SK-N-SH (cell line): ENCODE data around the gene PPARGC1A. TPM values are rescaled to one million over a fixed set of nuclear protein-coding genes. Genes with fewer than 3 reads are reported as not detected.

ENCODE experiments used
- CTCF ChIA-PET: fragments of 300-600, 350-600 bp; formaldehyde crosslinking; extraction: SDS; loops from one replicate; lab custom pipeline; 2021; lab: Yijun Ruan, JAX
- POLR2A ChIA-PET: fragments of 350-600 bp; sonication (Branson Sonifier 250); formaldehyde crosslinking; extraction: SDS; loops from one replicate; lab custom pipeline; 2020; ENCODE audit warnings: antibody characterized with exemption, inconsistent platforms; lab: Yijun Ruan, JAX
- DNase-seq: peaks from one replicate; pipeline ENCODE4 v3.0.0; 2012
- H2AFZ ChIP-seq: fragments of 200-600 bp; sonication (generic); 2 replicates; pipeline ENCODE4 v1.8.1; 2016; ENCODE audit warnings: antibody characterized with exemption, mild to moderate bottlenecking, low read depth
- H3F3A ChIP-seq: fragments of 200-600 bp; sonication (generic); replicated peaks from 2 replicates; pipeline ENCODE3; 2016; ENCODE audit warnings: antibody characterized with exemption, mild to moderate bottlenecking; ENCODE audit not compliant: insufficient read depth
- H3K27ac ChIP-seq, 2 experiments: fragments of 200-500 bp in 1 of 2; fragments of 200-600 bp in 1 of 2; sonication (Bioruptor generic) in 1 of 2; sonication (generic), shearing (Covaris generic) in 1 of 2; 2 replicates each; pipeline versions ENCODE4 v1.5.1 to v1.6.1; 2014 to 2016; ENCODE audit warnings: low read depth in 2 of 2, inconsistent platforms in 1 of 2, low read length in 1 of 2, mild to moderate bottlenecking in 1 of 2, mixed read lengths in 1 of 2
- H3K27me3 ChIP-seq: fragments of 200-600 bp; sonication (generic), shearing (Covaris generic); 2 replicates; pipeline ENCODE4 v1.6.1; 2016; ENCODE audit warnings: mixed run types; ENCODE audit not compliant: insufficient read depth
- H3K36me3 ChIP-seq, 2 experiments: fragments of 200-500 bp in 1 of 2; fragments of 200-600 bp in 1 of 2; sonication (Bioruptor generic) in 1 of 2; sonication (generic) in 1 of 2; replicated peaks in 1 of 2; 2 replicates each; pipeline versions ENCODE3 to v1.5.1; 2014 to 2016; ENCODE audit warnings: low read length in 1 of 2, mild to moderate bottlenecking in 1 of 2; ENCODE audit not compliant: insufficient read depth in 2 of 2, control insufficient read depth in 1 of 2
- H3K4me1 ChIP-seq, 2 experiments: fragments of 200-500 bp in 1 of 2; fragments of 200-600 bp in 1 of 2; sonication (Bioruptor generic) in 1 of 2; sonication (generic), shearing (Covaris generic) in 1 of 2; 2 replicates each; pipeline versions ENCODE4 v1.5.1 to v1.6.1; 2014 to 2016; ENCODE audit warnings: low read depth in 1 of 2, low read length in 1 of 2, mixed run types in 1 of 2; ENCODE audit not compliant: insufficient read depth in 2 of 2, control insufficient read depth in 1 of 2
- H3K4me2 ChIP-seq: fragments of 200-600 bp; sonication (generic), shearing (Covaris generic); 2 replicates; pipeline ENCODE4 v1.6.1; 2017; ENCODE audit warnings: mixed run types
- H3K4me3 ChIP-seq, 2 experiments: fragments of 200-500 bp in 1 of 2; fragments of 200-600 bp in 1 of 2; sonication (Bioruptor generic) in 1 of 2; sonication (generic), shearing (Covaris generic) in 1 of 2; 2 replicates each; pipeline versions ENCODE4 v1.5.1 to v1.8.1; 2014 to 2016; ENCODE audit warnings: low read depth in 2 of 2, inconsistent platforms in 1 of 2, low read length in 1 of 2, mild to moderate bottlenecking in 1 of 2, mixed read lengths in 1 of 2, moderate library complexity in 1 of 2
- H3K79me2 ChIP-seq: fragments of 200-600 bp; sonication (generic); 2 replicates; pipeline ENCODE4 v1.8.1; 2017; ENCODE audit warnings: mild to moderate bottlenecking; ENCODE audit not compliant: insufficient read depth
- H3K9ac ChIP-seq: fragments of 200-600 bp; sonication (generic); 2 replicates; pipeline ENCODE4 v1.6.1; 2017; ENCODE audit warnings: mixed run types
- H3K9me2 ChIP-seq: fragments of 200-600 bp; sonication (generic); 2 replicates; pipeline ENCODE4 v1.6.1; 2017; ENCODE audit warnings: mixed run types
- H3K9me3 ChIP-seq: fragments of 200-600 bp; sonication (generic); 2 replicates; pipeline ENCODE4 v1.6.1; 2017; ENCODE audit warnings: mixed run types, mild to moderate bottlenecking, moderate library complexity
- H4K20me1 ChIP-seq: fragments of 200-600 bp; sonication (generic); 2 replicates; pipeline ENCODE4 v1.6.1; 2017; ENCODE audit warnings: mild to moderate bottlenecking, mixed run types; ENCODE audit not compliant: insufficient read depth
- CHD2 ChIP-seq: fragments of 150-350 bp; IDR thresholded peaks from 2 replicates; pipeline ENCODE4 v1.6.1; 2018; ENCODE audit warnings: low read length; ENCODE audit not compliant: partially characterized antibody
- EP300 ChIP-seq, 2 experiments: IDR thresholded peaks; 2 replicates each; pipeline versions ENCODE4 v1.4.0 to v1.6.1; 2012; ENCODE audit warnings: borderline replicate concordance in 1 of 2, low read depth in 1 of 2, low read length in 1 of 2
- FOSL2 ChIP-seq: IDR thresholded peaks from 2 replicates; pipeline ENCODE4 v1.4.0; 2012; ENCODE audit warnings: low read depth, mild to moderate bottlenecking, moderate library complexity, borderline replicate concordance
- FOXJ3 ChIP-seq: sonication (generic); formaldehyde crosslinking; IDR thresholded peaks from 2 replicates; pipeline ENCODE4 v1.5.1; 2020; ENCODE audit warnings: mild to moderate bottlenecking, missing genetic modification reagents
- FOXM1 ChIP-seq: IDR thresholded peaks from 2 replicates; pipeline ENCODE4 v1.4.0; 2012; ENCODE audit warnings: low read depth, mild to moderate bottlenecking
- GABPA ChIP-seq: IDR thresholded peaks from 2 replicates; pipeline ENCODE4 v1.4.0; 2012; ENCODE audit warnings: low read depth, mild to moderate bottlenecking
- GATA2 ChIP-seq: sonication (generic); formaldehyde crosslinking; IDR thresholded peaks from 2 replicates; pipeline ENCODE4 v1.5.0; 2020; ENCODE audit warnings: mild to moderate bottlenecking, missing genetic modification reagents
- MXI1 ChIP-seq: IDR thresholded peaks from 2 replicates; pipeline ENCODE4 v1.6.1; 2012; ENCODE audit warnings: mild to moderate bottlenecking, low read depth, low read length, improper control_type of control experiment
- POLR2AphosphoS5 ChIP-seq: IDR thresholded peaks from 2 replicates; pipeline ENCODE4 v1.6.1; 2012; ENCODE audit warnings: low read depth, low read length
- RCOR1 ChIP-seq: fragments of 150-350 bp; IDR thresholded peaks from 2 replicates; pipeline ENCODE4 v1.6.1; 2017; ENCODE audit warnings: antibody characterized with exemption, low read length
- SIN3A ChIP-seq: IDR thresholded peaks from 2 replicates; pipeline ENCODE4 v1.6.1; 2012; ENCODE audit warnings: low read depth, mild to moderate bottlenecking, low read length, moderate library complexity, borderline replicate concordance
- SMC3 ChIP-seq: IDR thresholded peaks from 2 replicates; pipeline ENCODE4 v1.6.1; 2012; ENCODE audit warnings: low read depth, low read length, improper control_type of control experiment
- TCF12 ChIP-seq: IDR thresholded peaks from 2 replicates; pipeline ENCODE4 v1.4.0; 2012
- WGBS: methylation state at CpG from one replicate; pipeline ENCODE4 v1.1.6; 2017; ENCODE audit warnings: low lambda C conversion rate; 5-methylcytosine and 5-hydroxymethylcytosine counted together
- polyA plus RNA-seq, 3 experiments: library from polyadenylated mRNA; depleted of rRNA; stranded (reverse); fragments of >200 nt; gene quantifications; 2 replicates each; pipeline ENCODE4 v1.2.3, GENCODE V29; 2012
- TF ChIP-seq, protein P1 (sequence below): IDR thresholded peaks from 2 replicates; pipeline ENCODE4 v1.6.1; 2012; ENCODE audit warnings: mild to moderate bottlenecking, low read depth, low read length, moderate library complexity
- TF ChIP-seq, protein P2 (sequence below): fragments of 200-600 bp; sonication (generic); IDR thresholded peaks from 2 replicates; pipeline ENCODE4 v1.6.1; 2017; ENCODE audit warnings: antibody characterized with exemption, mild to moderate bottlenecking, moderate library complexity
- TF ChIP-seq, protein P3 (sequence below): fragments of 150-350 bp; IDR thresholded peaks from 2 replicates; pipeline ENCODE4 v1.6.1; 2016; ENCODE audit warnings: mild to moderate bottlenecking, low read depth, low read length
- TF ChIP-seq, protein P4 (sequence below): IDR thresholded peaks from 2 replicates; pipeline ENCODE4 v1.4.0; 2012; ENCODE audit warnings: low read depth, borderline replicate concordance

PPARGC1A gene
- polyA plus RNA-seq, 1 of the 3 experiments (the other 2 are of a cell fraction) = 0.07 TPM

DNA sequence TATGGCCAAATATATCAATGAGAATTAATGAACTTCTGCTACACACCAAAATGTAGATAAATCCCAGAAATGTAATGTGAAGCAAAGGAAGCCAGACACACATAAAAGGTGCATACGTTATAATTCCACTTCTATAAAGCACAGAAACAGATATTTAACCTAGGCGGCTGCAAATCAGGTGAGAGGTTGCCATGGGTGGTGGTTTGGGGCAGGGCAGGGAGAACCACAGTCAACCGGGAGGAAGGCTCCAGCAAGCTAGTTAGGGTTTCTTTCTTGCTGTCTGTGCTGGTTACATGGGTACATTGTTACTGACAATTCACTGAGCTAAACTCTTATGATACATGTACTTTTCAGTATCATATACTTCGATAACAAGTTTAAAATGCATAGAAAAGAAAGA, 9.7 kb upstream of the PPARGC1A start:
- Histone ChIP-seq H3K4me3 (no peak overlapping the region), H3K9me2 (no peaks in the 10 kb centered on the region), H3K4me1 (no peaks in the 10 kb centered on the region), H3K36me3 (no peaks in the 10 kb centered on the region), H3F3A (no peaks in the 10 kb centered on the region), H2AFZ (no peak overlapping the region), H3K27me3 (no peaks in the 10 kb centered on the region), H4K20me1 (no peaks in the 10 kb centered on the region), H3K9ac (no peak overlapping the region), H3K79me2 (no peaks in the 10 kb centered on the region), H3K27ac (no peak overlapping the region), H3K9me3 (no peaks in the 10 kb centered on the region), H3K4me2 (no peak overlapping the region)
- TF ChIP-seq MXI1 (no peak), FOXM1 (no peak), GABPA (no peak), FOXJ3 (CRISPR knock-in tag) (no peak), FOSL2 (no peak), SIN3A (no peak), EP300 (IDR thresholded peaks at IDR 0.05; ENCODE audit: borderline replicate concordance in 1 of 2, low read depth in 1 of 2, low read length in 1 of 2) (no peak), TCF12 (no peak), SMC3 (no peak), RCOR1 (no peak), GATA2 (CRISPR knock-in tag) (no peak), CHD2 (no peak), POLR2AphosphoS5 (no peak)
- TF ChIP-seq, protein P1, sequence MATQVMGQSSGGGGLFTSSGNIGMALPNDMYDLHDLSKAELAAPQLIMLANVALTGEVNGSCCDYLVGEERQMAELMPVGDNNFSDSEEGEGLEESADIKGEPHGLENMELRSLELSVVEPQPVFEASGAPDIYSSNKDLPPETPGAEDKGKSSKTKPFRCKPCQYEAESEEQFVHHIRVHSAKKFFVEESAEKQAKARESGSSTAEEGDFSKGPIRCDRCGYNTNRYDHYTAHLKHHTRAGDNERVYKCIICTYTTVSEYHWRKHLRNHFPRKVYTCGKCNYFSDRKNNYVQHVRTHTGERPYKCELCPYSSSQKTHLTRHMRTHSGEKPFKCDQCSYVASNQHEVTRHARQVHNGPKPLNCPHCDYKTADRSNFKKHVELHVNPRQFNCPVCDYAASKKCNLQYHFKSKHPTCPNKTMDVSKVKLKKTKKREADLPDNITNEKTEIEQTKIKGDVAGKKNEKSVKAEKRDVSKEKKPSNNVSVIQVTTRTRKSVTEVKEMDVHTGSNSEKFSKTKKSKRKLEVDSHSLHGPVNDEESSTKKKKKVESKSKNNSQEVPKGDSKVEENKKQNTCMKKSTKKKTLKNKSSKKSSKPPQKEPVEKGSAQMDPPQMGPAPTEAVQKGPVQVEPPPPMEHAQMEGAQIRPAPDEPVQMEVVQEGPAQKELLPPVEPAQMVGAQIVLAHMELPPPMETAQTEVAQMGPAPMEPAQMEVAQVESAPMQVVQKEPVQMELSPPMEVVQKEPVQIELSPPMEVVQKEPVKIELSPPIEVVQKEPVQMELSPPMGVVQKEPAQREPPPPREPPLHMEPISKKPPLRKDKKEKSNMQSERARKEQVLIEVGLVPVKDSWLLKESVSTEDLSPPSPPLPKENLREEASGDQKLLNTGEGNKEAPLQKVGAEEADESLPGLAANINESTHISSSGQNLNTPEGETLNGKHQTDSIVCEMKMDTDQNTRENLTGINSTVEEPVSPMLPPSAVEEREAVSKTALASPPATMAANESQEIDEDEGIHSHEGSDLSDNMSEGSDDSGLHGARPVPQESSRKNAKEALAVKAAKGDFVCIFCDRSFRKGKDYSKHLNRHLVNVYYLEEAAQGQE = no peak
- TF ChIP-seq, protein P2, sequence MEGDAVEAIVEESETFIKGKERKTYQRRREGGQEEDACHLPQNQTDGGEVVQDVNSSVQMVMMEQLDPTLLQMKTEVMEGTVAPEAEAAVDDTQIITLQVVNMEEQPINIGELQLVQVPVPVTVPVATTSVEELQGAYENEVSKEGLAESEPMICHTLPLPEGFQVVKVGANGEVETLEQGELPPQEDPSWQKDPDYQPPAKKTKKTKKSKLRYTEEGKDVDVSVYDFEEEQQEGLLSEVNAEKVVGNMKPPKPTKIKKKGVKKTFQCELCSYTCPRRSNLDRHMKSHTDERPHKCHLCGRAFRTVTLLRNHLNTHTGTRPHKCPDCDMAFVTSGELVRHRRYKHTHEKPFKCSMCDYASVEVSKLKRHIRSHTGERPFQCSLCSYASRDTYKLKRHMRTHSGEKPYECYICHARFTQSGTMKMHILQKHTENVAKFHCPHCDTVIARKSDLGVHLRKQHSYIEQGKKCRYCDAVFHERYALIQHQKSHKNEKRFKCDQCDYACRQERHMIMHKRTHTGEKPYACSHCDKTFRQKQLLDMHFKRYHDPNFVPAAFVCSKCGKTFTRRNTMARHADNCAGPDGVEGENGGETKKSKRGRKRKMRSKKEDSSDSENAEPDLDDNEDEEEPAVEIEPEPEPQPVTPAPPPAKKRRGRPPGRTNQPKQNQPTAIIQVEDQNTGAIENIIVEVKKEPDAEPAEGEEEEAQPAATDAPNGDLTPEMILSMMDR = no peak
- TF ChIP-seq, protein P3, sequence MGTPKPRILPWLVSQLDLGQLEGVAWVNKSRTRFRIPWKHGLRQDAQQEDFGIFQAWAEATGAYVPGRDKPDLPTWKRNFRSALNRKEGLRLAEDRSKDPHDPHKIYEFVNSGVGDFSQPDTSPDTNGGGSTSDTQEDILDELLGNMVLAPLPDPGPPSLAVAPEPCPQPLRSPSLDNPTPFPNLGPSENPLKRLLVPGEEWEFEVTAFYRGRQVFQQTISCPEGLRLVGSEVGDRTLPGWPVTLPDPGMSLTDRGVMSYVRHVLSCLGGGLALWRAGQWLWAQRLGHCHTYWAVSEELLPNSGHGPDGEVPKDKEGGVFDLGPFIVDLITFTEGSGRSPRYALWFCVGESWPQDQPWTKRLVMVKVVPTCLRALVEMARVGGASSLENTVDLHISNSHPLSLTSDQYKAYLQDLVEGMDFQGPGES = no peak
- TF ChIP-seq, protein P4, sequence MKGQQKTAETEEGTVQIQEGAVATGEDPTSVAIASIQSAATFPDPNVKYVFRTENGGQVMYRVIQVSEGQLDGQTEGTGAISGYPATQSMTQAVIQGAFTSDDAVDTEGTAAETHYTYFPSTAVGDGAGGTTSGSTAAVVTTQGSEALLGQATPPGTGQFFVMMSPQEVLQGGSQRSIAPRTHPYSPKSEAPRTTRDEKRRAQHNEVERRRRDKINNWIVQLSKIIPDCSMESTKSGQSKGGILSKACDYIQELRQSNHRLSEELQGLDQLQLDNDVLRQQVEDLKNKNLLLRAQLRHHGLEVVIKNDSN = no peak
- no peak for DNase-seq
- ChIA-PET POLR2A (no interaction called here), CTCF (interaction anchor here (2.5 kb wide), 1 partner anchor 9 kb away, joined by 7 read pairs; the partner anchor contains the start of gene PPARGC1A)
- 48% methylated on average over 4 of the region's 4 CpGs for WGBS
